GM03348 (cell line): ENCODE data around the gene DCPS.
"Not testable (repeated sequence)": the region's sequence is repeated elsewhere in the genome, so short reads cannot be mapped to it uniquely, and the experiment has no call there.

ENCODE experiments used
- DNase-seq: peaks from one replicate; pipeline ENCODE4 v3.0.0; 2012; ENCODE audit warnings: low spot score

Gene DCPS

DNA sequence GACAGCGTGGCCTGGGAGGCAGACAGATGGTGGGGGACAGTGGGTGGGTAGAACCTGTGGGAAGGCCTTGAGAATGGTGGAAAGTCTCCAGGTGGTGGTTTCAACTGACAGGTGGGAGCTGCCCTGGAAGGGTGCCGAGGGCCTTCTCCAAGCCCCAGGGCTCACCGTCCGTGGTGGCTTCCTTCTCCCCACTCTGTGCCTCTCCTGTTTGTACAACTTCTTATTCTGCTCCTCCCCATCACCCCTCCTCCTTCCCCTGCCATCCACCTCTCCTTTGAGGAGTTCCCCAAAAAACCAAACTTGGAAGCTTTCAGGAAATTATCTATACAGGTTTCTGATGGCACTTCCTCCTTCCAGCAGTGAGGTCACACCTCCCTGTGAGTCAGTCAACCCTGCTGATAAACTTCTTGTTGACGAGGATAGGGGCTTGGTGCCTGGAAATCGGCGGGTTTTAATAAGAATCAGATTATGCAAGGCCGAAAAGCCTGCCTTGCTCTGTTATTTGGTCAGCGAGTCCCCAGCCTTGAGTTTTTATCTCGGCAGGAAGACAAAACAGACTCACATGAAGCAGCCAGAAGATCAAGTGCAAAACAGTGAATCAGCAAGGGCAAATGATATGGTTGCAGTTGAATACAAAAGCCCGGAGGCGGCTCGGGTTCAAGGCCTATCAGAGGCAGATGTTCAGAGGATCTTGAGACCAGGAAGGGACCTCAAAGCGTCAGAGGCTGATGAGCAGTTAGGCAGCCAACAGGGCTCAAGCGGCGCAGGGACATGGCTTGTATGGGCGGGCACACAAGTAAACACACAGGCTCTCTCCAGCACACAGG lies 42.1 kb downstream of the DCPS start:
- DNase-seq: peak; percentile 73

DNA sequence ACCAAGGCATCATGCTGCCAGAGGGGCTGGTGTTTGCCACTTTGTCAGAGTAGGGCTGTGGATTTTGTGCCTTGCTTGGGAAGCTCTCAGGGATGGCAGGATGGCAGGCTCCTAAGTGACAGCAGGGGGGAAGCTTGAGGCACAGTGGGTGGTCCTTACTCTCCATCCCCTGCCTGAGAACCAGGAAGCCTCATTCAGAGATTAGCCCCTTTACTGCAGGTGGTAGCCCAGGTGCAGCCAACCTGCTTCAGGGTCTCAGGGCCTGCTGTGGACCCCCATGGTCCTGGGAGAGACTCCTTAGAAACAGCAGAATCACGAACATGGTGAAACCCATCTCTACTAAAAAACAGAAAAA lies 42.7 kb downstream of the DCPS start:
- DNase-seq: no peak

DNA sequence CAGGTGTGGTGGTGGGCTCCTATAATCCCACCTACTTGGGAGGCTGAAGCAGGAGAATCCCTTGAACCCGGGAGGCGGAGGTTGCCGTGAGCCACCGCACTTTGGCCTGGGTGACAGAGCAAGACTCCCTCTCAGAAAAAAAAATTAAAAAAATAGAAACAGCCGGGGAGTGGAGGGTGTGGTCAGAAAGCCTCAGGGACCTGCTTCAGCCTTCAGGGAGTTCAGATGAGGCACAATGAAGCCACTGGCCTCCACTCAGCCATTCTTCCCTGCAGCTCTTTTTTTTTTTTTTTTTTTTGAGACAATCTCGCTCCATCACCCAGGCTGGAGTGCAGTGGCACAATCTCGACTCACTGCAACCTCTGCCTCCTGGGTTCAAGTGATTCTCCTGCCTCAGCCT lies 43.1 kb downstream of the DCPS start:
- DNase-seq: not testable (repeated sequence)

DNA sequence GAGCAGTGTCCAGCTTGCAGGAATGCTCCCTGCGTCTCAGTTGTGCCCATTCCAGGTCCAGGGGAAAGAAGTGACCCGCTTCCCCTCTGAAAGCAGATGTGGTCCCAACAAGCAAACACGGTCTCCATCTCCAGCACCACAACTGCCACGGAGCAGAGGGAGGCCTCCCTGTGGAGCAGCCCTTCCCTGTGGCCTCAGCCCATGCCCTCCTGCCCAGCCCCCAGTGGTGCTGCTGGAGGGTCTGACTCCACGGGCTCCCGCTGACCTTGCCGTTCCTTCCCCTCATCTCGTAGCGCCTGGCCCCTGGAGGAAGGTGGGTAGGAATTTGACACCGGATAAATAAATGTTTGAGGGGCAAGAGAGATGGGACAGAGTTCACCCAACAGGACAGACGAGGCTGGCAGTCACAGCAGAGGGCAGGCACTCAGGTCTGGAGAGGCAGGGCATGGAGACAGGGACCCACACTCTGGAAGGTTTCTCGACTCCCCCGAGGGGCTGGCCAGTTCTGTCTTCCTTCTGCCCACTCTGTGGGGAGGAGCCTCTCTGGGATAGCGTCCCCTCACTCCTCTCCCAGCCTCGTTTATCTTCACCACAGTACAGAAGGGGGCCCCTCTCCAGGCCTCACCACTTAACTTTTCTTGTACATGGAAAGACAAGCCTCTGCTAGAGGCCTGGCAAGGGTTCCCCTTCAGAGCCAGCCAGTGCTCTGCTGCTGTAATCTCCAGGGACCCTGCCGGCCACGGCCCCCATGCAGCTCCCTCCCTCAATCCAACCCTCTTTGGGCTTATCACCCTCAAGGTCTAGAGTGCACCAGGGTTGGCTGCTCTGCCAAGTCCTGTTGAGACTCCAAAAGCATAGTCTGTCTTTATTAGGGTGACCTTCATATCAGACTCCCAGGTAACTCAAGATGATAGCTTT lies 44.1 kb downstream of the DCPS start:
- no peak for DNase-seq

DNA sequence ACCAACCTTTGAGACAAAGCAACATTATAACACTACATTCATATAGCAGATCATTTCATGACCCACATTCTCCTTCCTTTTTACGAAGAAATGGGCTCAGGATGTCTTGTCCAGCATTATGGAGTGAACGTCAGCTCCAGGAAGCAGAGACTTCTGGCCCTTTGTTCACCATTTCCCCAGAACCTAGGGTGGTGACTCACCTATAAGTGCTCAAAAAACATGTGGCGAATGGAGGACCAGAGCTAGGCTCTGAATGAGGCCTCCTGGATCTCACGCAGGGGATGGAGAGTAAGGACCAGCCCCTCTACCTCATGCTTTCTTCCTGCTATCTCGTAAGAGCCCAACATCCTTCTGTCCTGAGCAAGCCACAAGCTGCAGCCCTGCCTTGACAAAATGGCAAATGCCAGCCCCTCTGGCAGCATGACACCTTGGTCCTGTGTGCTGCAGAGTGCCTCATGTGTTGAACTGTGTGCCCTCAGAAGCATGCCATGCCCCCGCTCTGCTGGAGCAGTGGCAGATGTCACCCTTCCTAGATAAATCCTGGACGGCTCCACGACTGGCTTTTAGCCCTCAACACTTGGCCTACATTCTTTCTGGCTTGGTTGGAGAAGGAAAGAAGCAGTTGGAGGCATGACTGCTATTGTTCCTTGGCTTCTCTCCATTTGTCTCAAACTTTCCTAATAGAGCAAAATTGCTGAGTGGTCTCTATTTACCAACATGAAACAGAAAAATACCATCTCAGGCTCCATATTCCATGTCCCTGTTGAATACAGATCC lies 45.1 kb downstream of the DCPS start:
- peak; percentile 62 for DNase-seq

DNA sequence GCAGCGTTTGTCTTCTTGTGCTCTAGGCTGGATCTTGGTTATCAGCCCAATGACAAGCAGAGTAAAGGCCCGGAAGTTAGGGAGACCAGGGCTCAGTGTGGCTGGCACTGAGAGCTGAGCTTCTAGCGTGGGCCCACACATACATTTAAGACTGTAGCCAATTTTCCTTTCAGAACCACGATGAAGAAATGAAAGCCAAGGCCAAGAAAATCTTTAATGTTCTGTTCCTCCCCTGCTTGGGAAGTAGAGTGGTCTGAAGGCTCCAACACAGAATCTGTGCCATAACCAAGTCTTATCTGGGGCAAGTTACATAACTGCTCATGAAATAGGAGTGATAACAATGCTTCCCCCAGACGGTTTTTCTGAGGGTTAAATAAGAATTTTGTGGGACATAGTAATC lies 47.0 kb downstream of the DCPS start:
- no peak for DNase-seq

DNA sequence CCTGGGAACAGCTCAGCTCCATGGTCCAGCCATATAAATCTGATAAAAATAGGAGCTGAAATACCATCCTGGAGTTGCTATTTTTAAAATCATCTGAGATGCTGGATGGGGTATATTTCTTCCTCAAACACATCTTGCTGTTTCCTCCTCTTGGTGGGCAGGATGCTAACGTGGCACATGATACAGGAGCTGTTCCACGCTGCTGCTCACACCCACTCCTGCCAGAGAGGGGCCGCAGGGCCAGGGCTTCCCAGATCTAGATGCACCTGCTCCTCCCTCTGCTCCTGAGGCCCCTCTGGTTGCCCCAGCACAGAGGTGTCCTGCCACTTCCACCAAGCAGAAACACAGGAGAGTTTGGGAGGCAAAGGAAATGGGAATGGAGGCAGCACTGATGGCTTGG lies 48.3 kb downstream of the DCPS start:
- no peak for DNase-seq

DNA sequence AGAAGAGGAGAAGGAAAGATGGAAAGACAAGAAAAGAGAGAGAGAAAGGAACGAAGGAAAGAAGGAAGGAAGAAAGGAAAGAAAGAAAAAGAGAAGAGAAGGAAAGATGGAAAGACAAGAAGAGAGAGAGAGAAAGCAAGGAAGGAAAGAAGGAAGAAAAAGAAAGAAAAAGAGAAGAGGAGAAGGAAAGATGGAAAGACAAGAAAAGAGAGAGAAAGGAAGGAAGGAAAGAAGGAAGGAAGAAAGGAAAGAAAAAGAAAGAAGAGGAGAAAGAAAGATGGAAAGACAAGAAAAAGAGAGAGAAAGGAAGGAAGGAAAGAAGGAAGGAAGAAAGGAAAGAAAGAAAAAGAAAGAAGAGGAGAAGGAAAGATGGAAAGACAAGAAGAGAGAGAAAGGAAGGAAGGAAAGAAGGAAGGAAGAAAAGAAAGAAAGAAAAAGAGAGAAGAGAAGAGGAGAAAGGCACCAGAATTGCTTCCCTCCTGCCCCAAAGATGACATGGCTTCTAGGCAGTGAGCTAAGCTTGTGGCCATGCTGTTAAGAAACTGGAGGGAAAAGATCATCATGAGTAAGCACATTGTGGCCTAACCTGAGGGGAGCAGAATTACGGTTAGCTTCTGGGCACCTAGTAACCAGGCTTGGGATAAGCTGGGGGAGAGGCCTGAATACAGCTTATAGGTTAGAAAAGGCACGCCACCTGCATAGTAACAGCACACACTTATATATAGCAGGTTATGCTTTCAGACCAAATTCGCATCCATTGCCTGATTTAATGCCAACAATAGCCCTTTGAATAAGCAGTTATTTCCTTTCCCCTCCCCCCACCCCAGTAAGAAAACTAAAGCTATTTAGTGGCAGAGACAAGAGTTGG lies 49.3 kb downstream of the DCPS start:
- no peak for DNase-seq

DNA sequence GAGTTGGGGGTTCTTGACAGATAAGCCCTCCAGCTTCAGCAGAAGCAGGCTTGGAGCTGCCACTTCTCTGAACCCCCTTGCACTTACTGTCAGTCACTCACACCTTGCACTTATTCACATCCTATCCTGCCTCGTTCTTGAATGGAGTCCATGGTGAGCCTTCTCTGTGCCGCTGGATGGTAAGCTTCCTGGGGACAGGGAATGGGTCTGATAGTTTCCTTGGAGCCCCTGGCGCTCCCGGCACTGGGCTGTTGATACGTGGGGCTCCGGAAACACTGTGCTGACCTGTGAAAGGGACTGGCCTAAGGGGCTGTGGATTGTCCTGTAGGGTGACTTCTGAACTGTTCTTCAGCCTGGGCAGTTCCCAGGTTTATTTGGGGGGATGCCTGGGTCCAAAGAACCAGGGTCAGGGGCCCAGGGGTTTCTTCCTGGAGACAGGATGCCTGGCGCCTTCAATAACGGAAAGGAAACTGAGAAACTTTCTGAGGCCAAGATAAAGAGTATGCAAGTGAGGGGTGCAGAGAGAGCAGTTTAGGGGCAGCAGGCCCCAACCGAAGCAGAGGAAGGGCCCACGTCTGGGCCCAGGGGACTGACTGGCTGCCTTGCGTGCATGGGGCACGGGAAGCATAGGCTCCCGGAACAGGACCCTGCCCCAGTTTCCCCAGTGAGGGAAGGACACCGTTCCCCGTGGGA lies 50.9 kb downstream of the DCPS start:
- DNase-seq: no peak

DNA sequence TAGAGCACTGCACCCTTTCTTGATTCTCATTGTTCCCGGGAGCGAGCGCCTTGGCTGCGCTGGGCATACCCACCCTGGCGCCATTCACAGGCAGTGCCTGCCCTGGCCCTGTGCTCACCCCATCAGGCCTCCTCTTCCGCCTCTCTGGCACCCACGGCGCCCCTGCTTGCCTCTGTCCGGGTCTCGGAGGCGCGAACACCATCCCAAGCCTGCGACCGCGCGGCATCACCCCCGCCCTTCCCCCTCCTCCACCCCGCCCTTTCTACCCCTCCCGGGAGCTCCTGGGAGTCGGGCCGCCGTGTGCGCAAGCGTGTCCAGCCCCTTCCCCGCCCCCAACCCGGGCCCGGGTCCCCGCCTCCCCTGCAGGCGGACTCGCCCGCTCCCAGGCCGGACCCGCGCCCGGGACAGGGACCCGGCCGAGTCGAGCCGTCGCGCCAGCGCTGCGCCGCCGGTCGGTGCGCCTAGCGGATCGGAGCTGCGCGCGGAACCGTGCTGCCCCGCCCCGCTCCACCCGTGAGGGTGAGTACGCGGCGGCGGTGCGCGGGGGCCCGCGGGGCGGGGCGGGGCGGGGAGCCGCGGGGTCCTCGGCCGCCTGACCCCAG lies 51.6 kb downstream of the DCPS start, which contains the start of gene ST3GAL4:
Gene ST3GAL4 (plus strand): TSS at position 363 of the 602 bp plus-strand sequence. CDS start 50,470 bp downstream, outside the sequence.
- DNase-seq: peak; percentile 95

DNA sequence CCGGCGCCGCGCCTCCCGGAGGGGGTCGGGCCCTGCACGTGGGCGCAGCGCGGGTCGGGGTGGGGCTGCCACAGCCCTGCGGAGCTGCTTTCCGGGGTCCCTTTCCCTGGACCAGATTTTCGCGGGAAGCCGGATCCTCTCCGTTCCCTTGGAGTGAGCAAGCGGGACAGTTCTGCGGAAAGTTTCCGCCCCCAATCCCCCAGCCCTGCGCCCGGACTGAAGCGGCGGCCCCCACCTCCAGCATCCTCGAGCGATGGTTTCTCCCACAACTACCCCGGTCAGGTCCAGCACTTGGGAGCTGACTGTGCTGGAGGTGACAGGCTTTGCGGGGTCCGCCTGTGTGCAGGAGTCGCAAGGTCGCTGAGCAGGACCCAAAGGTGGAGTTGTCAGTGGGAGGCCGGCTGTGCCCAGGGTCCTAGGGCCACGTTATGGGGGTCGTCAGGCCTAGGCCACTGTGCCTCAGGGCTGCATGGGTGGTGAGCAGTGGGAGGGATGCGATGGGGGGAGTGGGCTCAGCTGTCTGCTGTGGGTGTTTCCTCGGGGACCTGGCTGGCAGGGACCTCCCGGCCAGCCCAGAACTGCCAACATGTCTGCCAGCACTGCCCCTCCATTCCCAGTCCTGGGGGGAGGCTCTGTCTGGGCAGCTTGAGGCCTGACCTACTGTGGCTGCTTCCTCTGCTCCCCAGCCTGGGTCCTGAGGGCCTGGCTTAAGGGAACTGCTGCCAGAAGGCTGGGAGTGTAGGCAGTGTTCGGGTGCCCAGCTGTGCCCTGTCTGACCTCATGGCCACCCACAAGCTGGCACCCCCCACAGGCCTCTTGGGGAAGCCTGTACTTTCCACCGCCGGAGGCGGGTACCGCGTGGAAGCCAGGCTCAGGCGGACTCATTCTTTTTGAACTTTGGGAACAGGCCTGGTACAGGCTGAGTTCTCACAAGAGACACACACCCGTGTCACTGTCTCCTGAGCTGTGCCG lies 52.4 kb downstream of the DCPS start:
- peak; percentile 57 for DNase-seq

DNA sequence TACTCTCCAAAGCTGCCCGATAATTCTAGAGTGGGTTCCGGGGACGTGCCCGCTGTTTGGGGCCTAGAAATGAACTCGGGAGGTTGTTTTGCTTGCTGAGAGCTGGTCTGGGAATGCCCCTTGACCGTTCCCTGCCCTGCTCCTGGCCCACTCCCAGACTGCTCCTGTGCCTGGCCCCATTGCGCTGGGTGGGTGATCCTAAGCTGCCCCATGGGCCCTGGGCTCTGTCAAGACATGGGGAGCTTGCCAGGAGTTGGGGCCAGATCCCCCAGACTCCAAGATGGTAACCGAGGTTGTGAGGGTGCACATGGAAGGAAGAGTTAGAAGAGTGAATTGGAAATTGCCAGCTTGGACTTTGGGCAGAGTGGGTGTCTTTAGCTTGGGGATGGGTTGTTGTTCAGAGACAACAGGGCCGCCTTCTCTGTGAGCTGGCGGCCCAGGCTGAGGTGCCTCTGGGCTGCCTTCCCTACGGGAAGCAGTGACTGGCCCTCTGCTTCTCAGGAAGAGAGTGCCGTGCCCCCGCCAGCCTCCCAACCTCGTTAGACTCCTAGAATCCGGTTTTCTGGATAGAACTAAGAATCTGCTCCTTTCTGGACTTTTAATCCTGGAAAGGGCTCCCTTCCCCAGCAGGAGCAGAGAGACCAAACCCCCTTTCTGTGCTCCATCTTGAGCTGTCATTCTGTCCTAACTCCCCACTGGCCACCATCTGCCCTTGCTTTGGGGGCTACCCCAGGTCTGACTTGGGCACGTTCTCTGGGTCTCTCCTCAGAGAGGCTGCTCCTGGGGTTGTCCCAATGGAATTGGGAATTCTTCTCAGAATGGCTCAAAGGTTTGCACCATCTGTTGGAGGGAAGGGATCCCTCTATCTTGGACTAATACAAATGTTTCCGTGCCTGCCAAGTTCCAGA lies 53.4 kb downstream of the DCPS start:
- peak; percentile 56 for DNase-seq

DNA sequence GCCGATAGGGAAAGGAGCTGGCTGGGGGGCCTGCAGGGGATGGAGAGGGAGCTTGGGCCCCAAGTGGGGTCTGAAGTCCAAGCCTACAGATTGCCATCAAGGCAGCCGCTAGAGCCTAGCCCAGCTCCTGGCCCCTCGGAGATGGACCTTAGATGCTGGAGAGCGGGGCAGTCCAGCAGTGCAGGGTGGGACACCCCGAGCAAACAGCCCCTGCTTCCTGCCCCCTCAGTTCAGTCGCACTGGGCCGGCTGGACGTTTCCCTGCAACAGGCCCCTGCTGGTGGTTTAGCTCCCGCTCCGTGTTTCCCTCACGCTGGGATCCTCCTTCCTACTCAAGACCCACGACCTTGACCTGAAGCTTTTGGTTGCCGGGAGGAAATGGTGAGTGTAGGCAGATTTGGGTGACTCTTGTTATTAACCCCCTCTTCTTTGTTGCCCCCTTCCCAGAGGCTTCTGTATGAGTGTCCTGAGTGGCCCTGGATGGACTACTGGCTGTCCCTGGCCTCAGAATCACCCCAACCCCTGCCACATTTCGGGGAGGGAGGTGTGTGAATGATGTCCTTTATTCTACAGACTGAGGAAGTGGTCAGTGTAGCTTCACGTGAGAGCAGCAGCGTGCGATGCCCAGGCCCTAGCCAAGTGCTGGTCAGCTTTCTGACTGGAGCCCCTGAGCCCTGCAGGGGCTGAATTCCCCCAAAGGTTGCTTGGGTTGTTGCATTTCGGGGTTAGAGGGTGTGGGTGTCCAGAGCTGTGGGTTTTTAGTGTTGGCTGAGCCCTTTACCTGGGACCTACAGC lies 54.3 kb downstream of the DCPS start:
- no peak for DNase-seq

DNA sequence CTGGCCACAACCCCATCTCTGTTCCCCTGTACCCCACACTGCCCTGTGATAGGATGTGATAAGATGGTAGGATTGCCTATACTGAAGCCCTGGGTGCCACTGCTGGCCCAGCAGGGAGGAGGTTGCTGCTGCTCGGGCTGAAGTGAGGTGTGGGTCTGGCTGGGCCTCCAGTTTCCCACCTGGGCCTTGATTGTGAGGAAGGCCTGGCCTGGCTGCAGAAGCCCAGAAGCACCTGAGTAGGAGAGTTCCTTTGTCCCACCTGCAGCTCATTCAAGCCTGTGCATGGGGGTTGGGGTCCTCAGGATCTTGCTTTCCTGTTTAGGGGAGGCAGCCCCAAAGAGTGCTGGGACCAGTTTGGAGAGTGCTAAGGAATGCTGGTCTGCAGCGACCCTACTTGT lies 54.9 kb downstream of the DCPS start:
- no peak for DNase-seq

DNA sequence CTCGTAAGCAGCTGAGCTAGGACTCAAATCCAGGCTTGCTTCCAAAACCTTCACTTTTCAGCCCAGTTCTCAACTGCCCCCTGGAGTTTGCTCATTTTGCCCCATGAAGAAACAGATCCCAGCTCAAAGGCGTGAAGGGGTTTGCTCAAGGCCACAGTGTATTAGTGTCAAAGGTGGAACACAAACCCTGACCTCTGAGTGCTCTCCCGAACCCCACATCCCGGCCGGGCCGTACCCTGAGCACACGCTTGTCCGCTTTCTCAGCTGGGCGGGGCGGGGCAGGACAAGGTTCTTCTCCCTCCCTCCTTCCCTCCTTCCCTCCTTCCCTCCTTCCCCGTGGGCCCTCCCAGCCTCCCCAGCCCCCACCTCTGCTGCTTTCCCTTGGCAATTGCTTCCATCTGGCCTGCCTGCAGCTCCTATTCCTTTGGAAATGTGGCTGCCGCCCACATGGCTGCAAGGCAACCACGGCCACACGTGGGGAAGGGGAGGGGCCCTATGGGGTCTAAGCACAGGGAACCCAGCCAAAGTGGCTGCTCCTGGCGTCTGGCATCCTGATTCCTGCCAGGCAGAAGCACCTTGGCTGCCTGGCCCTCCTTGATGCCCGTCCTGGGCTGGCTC lies 55.7 kb downstream of the DCPS start:
- DNase-seq: peak; percentile 94

DNA sequence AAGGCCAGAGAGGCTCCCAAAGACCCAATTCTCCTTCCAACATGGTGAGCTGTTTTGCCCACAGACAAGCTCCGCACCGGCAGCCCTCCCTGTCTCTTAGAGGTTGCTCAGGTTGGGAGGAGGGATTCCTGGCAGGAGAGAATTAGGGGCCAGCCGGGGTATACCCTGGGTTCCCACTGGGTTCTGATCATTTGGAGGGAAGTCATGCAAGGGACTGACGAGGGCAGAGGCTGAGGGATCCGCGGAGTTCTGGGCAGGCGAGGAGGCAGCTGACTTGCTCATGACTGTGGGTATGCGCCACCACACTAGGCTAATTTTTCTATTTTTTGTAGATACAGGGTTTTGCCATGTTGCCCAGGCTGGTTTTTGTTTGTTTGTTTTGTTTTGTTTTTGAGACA lies 56.2 kb downstream of the DCPS start:
- DNase-seq: no peak

DNA sequence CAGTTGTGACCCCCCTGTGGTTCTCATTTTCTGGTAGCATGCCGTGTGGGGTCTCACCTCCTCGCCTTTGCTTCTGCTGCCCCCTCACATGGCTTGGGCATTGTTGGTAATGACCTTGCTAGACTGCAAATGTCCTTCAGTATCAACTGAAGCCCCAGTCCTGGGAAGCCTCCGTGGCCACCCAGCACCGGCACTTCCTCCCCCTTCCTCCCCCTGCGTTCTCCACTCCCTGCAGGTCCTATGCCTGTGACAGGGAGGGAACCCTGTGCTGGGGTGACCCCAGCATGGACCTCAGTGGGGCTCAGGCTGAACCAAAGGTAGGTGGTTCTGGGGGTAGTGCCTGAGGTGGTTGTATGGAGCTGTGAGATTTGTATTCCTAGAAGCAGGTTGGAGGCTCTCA lies 57.5 kb downstream of the DCPS start:
- DNase-seq: no peak
